ENCODE results near the gene SMG6.
"Not testable (repeated sequence)": the region's sequence is repeated elsewhere in the genome, so short reads cannot be mapped to it uniquely, and the experiment has no call there.

SMG6 gene

GRCh38 chr17:2016494-2016893, 287.1 kb downstream of the SMG6 start:
- Histone ChIP-seq H3K27ac (ENCODE audit: low read depth, low read length, poor library complexity, severe bottlenecking) (no peak overlapping the region), H3K4me1 (ENCODE audit: insufficient read depth, low read length, severe bottlenecking) (peaks cover 3% of the 10 kb centered on the region), H4K20me1 (ENCODE audit: insufficient read depth, low read length) (no peaks in the 10 kb centered on the region), H3K9ac (ENCODE audit: low read length) (no peak overlapping the region), H3F3A (ENCODE audit: insufficient read depth, low read length) (no peaks in the 10 kb centered on the region), H3K9me3 (ENCODE audit: low read length) (no peaks in the 10 kb centered on the region), H3K9me2 (ENCODE audit: low read depth, low read length) (no peaks in the 10 kb centered on the region), H2AFZ (ENCODE audit: low read length) (no peak overlapping the region), H3K27me3 (ENCODE audit: insufficient read depth, low read length) (peaks cover 36% of the 10 kb centered on the region), H3K4me3 (ENCODE audit: low read depth, low read length, poor library complexity, severe bottlenecking) (no peak overlapping the region), H3K36me3 (ENCODE audit: insufficient read depth, low read length) (no peaks in the 10 kb centered on the region; the same call in 1 of the 2 replicates), H3K4me2 (ENCODE audit: low read length) (no peak overlapping the region), H3K79me2 (ENCODE audit: insufficient read depth, low read length) (no peaks in the 10 kb centered on the region)
- no peak for TF ChIP-seq EZH2 (IDR thresholded peaks at IDR 0.05; ENCODE audit: borderline replicate concordance, low read length)
- no peak for TF ChIP-seq CTCF (IDR thresholded peaks at IDR 0.05; ENCODE audit: low read length)

- Histone ChIP-seq H3K79me2 (ENCODE audit: insufficient read depth, low read length) (no peaks in the 10 kb centered on the region), H3K9ac (ENCODE audit: low read length) (no peak overlapping the region), H3K4me1 (ENCODE audit: insufficient read depth, low read length, severe bottlenecking) (peaks cover 3% of the 10 kb centered on the region), H3K9me2 (ENCODE audit: low read depth, low read length) (no peaks in the 10 kb centered on the region), H3K36me3 (ENCODE audit: insufficient read depth, low read length) (no peaks in the 10 kb centered on the region; the same call in 1 of the 2 replicates), H3K27me3 (ENCODE audit: insufficient read depth, low read length) (peaks cover 36% of the 10 kb centered on the region), H3K9me3 (ENCODE audit: low read length) (no peaks in the 10 kb centered on the region), H2AFZ (ENCODE audit: low read length) (no peak overlapping the region), H4K20me1 (ENCODE audit: insufficient read depth, low read length) (no peaks in the 10 kb centered on the region), H3K4me3 (ENCODE audit: low read depth, low read length, poor library complexity, severe bottlenecking) (no peak overlapping the region), H3K27ac (ENCODE audit: low read depth, low read length, poor library complexity, severe bottlenecking) (no peak overlapping the region), H3F3A (ENCODE audit: insufficient read depth, low read length) (no peaks in the 10 kb centered on the region), H3K4me2 (ENCODE audit: low read length) (no peak overlapping the region)
- TF ChIP-seq EZH2 (IDR thresholded peaks at IDR 0.05; ENCODE audit: borderline replicate concordance, low read length) (no peak), CTCF (IDR thresholded peaks at IDR 0.05; ENCODE audit: low read length) (no peak)
Observed at GRCh38 chr17:2015314-2015713, 288.3 kb downstream of the SMG6 start.

- Histone ChIP-seq H3K79me2 (ENCODE audit: insufficient read depth, low read length) (no peaks in the 10 kb centered on the region), H3K9me3 (ENCODE audit: low read length) (no peaks in the 10 kb centered on the region), H3K4me3 (ENCODE audit: low read depth, low read length, poor library complexity, severe bottlenecking) (no peak overlapping the region), H2AFZ (ENCODE audit: low read length) (no peak overlapping the region), H3K9me2 (ENCODE audit: low read depth, low read length) (no peaks in the 10 kb centered on the region), H3K36me3 (ENCODE audit: insufficient read depth, low read length) (no peaks in the 10 kb centered on the region; the same call in 1 of the 2 replicates), H3K27me3 (ENCODE audit: insufficient read depth, low read length) (peaks cover 34% of the 10 kb centered on the region), H3K4me2 (ENCODE audit: low read length) (no peak overlapping the region), H4K20me1 (ENCODE audit: insufficient read depth, low read length) (no peaks in the 10 kb centered on the region), H3F3A (ENCODE audit: insufficient read depth, low read length) (no peaks in the 10 kb centered on the region), H3K27ac (ENCODE audit: low read depth, low read length, poor library complexity, severe bottlenecking) (no peak overlapping the region), H3K4me1 (ENCODE audit: insufficient read depth, low read length, severe bottlenecking) (peaks cover 3% of the 10 kb centered on the region), H3K9ac (ENCODE audit: low read length) (no peak overlapping the region)
- TF ChIP-seq CTCF (IDR thresholded peaks at IDR 0.05; ENCODE audit: low read length) (no peak), EZH2 (IDR thresholded peaks at IDR 0.05; ENCODE audit: borderline replicate concordance, low read length) (no peak)
Observed at GRCh38 chr17:2013994-2014317, 289.6 kb downstream of the SMG6 start.

GRCh38 chr17:2013220-2013993, 290.2 kb downstream of the SMG6 start:
- not testable (repeated sequence) for H3K4me2 ChIP-seq (ENCODE audit: low read length); H2AFZ ChIP-seq (ENCODE audit: low read length); H3K79me2 ChIP-seq (ENCODE audit: insufficient read depth, low read length); H3K27ac ChIP-seq (ENCODE audit: low read depth, low read length, poor library complexity, severe bottlenecking); H3K36me3 ChIP-seq (ENCODE audit: insufficient read depth, low read length); H3F3A ChIP-seq (ENCODE audit: insufficient read depth, low read length); H3K4me3 ChIP-seq (ENCODE audit: low read depth, low read length, poor library complexity, severe bottlenecking); H3K4me1 ChIP-seq (ENCODE audit: insufficient read depth, low read length, severe bottlenecking); H3K9me2 ChIP-seq (ENCODE audit: low read depth, low read length); H3K9me3 ChIP-seq (ENCODE audit: low read length); H4K20me1 ChIP-seq (ENCODE audit: insufficient read depth, low read length); H3K9ac ChIP-seq (ENCODE audit: low read length)
- peaks cover 35% of the 10 kb centered on the region for H3K27me3 ChIP-seq (ENCODE audit: insufficient read depth, low read length)

Data from OCI-LY1 (cell line).